Duodenal mucosa (tissue), 2 donors: ENCODE results near the gene CXorf58.

Experiments used
- H3K27ac ChIP-seq: one replicate; pipeline ENCODE4 v1.7.0; 2013; ENCODE audit warnings: low read depth, low read length
- H3K27me3 ChIP-seq, 2 donors: one replicate each; pipeline ENCODE4 v1.7.0; 2013; ENCODE audit warnings: low read length in 2 of 2, control low read depth in 1 of 2; ENCODE audit not compliant: insufficient read depth in 2 of 2, control insufficient read depth in 1 of 2
- H3K36me3 ChIP-seq, 2 donors: one replicate each; pipeline ENCODE4 v1.7.0; 2013; ENCODE audit warnings: low read length in 2 of 2, control low read depth in 1 of 2; ENCODE audit not compliant: insufficient read depth in 2 of 2, control insufficient read depth in 1 of 2
- H3K4me1 ChIP-seq, 2 donors: one replicate each; pipeline ENCODE4 v1.7.0; 2013; ENCODE audit warnings: low read length in 2 of 2, control low read depth in 1 of 2; ENCODE audit not compliant: insufficient read depth in 2 of 2, control insufficient read depth in 1 of 2
- H3K4me3 ChIP-seq, 2 donors: one replicate each; pipeline ENCODE4 v1.7.0; 2013; ENCODE audit warnings: low read length in 2 of 2, low read depth in 1 of 2
- H3K9ac ChIP-seq, 2 donors: one replicate each; pipeline ENCODE4 v1.7.0; 2013; ENCODE audit warnings: low read length in 2 of 2, low read depth in 1 of 2
- H3K9me3 ChIP-seq, 2 donors: one replicate each; pipeline ENCODE4 v1.7.0; 2013; ENCODE audit warnings: low read length in 2 of 2, control low read depth in 1 of 2; ENCODE audit not compliant: control insufficient read depth in 1 of 2

Gene CXorf58

DNA sequence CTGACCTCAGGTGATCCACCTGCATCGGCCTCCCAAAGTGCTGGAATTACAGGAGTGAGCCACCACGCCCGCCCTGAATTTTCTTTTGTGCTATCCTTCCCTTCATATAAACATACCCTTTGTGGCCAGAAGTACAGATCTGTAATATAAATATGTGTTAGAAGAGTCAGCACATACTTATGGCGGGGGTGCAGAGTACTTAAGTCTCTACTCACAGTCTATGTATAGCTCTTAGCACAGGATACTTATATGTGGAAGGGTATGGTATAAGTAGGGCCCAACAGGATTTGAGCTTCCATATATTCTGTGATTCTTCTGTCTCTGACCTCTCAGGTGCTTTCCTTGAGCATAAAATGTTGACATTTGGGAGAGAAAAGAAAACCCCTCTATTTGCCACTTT, 18.2 kb downstream of the CXorf58 start:
- no peaks in the 10 kb centered on the region for H3K9me3 ChIP-seq
- H3K27me3 ChIP-seq = no peaks in the 10 kb centered on the region
- H3K4me3 ChIP-seq = no peak overlapping the region
- no peak overlapping the region for H3K9ac ChIP-seq
- H3K4me1 ChIP-seq = peaks cover 0 to 2% of the 10 kb centered on the region in 2 donors
- no peak overlapping the region for H3K27ac ChIP-seq
- H3K36me3 ChIP-seq = no peaks in the 10 kb centered on the region

DNA sequence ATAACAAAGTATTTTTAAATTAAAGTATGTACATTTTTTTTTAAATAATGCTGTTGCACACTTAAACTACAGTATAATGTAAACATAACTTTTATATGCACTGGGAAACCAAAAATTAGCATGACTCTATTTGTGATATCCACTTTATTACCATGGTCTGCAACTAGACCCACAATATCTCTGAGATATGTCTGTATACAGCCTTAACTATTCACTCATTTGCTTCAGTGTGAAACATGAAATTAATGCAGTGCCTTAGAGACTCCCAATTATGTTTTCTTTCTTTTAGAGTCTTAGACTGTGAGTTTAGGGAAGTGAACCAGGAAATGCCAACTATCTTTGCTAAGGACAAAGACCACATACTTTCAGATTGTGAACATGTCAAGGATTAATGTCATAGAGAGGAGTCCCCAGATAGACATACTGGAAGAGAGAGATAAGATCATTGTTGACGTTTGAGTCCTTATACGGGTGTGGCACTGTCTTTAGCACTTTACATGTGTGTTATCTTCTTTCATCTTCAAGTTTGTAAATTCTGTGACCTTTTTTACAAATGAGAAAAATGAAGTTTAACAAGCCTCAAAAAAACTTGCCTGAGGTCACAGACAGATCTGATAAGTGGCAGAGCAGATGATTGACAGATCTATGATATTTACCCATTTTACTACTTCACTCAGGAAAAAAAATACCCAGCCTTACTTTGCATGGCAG, 23.2 kb downstream of the CXorf58 start:
- H3K4me1 ChIP-seq = peaks cover 0 to 6% of the 10 kb centered on the region in 2 donors
- H3K27ac ChIP-seq = no peak overlapping the region
- H3K9ac ChIP-seq = no peak overlapping the region
- H3K36me3 ChIP-seq = no peaks in the 10 kb centered on the region
- H3K4me3 ChIP-seq = no peak overlapping the region
- no peaks in the 10 kb centered on the region for H3K27me3 ChIP-seq
- H3K9me3 ChIP-seq = no peaks in the 10 kb centered on the region

DNA sequence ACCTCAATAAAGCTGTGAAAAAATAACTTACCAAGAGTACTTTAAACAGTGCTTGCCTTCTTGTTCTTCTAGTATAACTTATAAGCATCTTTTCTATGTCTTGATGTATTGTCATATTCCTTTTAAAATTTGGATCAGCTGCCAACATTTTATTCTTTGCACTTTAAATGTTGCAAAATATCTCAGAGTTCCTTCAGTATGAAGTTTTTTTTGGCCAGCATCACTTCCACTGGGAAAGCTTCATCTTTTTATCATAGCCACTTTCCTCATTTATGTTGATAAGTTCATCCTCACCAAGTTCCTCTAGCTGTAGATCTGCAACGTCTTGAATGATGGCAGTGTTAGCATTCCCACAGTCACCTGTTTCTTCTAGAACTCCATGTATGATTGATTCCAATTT, 24.2 kb downstream of the CXorf58 start:
- Histone ChIP-seq H3K9me3 (no peaks in the 10 kb centered on the region), H3K4me3 (no peak overlapping the region), H3K27me3 (no peaks in the 10 kb centered on the region), H3K36me3 (no peaks in the 10 kb centered on the region), H3K4me1 (peaks cover 0 to 6% of the 10 kb centered on the region in 2 donors), H3K27ac (no peak overlapping the region), H3K9ac (no peak overlapping the region)

DNA sequence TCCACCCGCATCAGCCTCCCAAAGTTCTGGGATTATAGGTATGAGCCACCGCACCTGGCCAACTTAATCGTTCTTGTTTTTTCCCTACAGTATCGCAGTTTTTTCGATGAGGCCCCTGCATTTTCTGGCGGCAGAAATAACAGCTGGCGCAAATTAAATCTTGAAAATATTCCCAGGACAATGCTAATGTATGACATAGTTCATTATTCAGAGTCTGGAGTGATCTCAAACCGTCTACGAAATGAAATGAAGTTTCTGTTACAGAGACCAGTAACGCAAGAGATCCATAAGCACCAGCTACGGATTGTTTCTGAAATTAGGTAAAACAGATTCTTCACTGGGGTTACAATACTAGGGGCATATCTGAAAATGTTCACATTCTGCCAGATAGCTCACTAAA, 27.3 kb downstream of the CXorf58 start:
- no peaks in the 10 kb centered on the region for H3K9me3 ChIP-seq
- no peak overlapping the region for H3K9ac ChIP-seq
- H3K27ac ChIP-seq = no peak overlapping the region
- no peak overlapping the region for H3K4me3 ChIP-seq
- peaks cover 0 to 6% of the 10 kb centered on the region in 2 donors for H3K4me1 ChIP-seq
- no peaks in the 10 kb centered on the region for H3K27me3 ChIP-seq
- no peaks in the 10 kb centered on the region for H3K36me3 ChIP-seq

DNA sequence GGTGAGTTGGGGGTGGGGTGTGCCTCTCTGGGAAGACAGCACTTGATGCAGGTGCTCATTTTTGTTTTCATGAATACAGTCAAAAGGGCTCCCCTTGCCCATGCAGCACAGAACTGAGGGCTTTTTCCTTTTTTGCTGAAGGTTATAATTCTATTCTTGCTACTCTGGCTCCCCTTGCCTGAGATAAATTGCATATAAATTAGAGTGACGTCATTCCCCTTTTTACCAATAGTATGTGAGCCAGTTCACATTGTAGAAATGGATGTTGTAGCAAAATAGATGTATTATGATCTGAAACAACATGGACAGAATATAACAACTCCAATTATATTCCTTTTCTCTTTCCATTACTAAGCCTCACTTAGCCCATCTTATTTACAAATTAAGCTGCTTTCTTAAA, 28.4 kb downstream of the CXorf58 start:
- Histone ChIP-seq H3K27me3 (no peaks in the 10 kb centered on the region), H3K27ac (no peak overlapping the region), H3K4me1 (peaks cover 0 to 3% of the 10 kb centered on the region in 2 donors), H3K36me3 (no peaks in the 10 kb centered on the region), H3K9ac (no peak overlapping the region), H3K9me3 (no peaks in the 10 kb centered on the region), H3K4me3 (no peak overlapping the region)

DNA sequence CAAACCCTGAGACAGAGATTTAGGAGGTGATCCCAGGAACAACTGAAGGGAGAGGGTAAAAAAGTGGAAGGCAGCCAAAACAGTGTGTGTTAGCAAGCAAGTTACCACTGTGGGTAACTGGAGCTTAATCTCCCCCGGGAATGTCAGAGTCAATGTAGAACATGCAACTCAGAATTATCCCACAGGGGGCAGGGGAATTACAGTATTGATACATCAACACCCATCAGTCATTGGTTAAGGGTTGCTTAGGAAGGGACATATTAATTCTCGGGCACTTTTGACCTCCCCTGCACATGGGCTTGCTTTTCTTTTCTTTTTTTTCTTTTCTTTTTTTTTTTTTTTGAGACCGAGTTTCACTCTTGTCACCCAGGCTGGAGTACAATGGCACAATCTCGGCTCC, 29.3 kb downstream of the CXorf58 start:
- no peaks in the 10 kb centered on the region for H3K9me3 ChIP-seq
- no peak overlapping the region for H3K9ac ChIP-seq
- no peak overlapping the region for H3K27ac ChIP-seq
- H3K27me3 ChIP-seq = no peaks in the 10 kb centered on the region
- H3K36me3 ChIP-seq = no peaks in the 10 kb centered on the region
- H3K4me3 ChIP-seq = no peak overlapping the region
- no peaks in the 10 kb centered on the region for H3K4me1 ChIP-seq

DNA sequence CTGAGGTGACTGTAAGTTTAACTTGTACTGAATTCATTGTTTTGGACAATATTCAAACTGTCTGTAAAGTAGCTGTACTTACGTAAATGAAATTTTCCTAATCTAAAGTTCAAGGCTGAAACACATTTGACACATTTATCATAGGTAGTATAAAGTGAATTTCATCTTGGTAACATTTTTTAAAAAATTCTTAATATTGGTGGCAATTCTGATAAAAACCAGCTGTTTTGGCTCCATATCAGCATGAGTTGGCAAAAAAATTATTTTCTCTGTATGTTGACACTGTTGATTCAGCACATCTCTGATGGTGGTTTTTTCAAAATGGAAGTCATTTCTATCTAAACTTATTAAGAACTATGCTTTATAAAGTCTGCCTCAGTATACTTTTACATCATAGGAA, 30.9 kb downstream of the CXorf58 start:
- no peaks in the 10 kb centered on the region for H3K9me3 ChIP-seq
- H3K27me3 ChIP-seq = no peaks in the 10 kb centered on the region
- no peak overlapping the region for H3K27ac ChIP-seq
- H3K4me3 ChIP-seq = no peak overlapping the region
- no peaks in the 10 kb centered on the region for H3K4me1 ChIP-seq
- H3K9ac ChIP-seq = no peak overlapping the region
- no peaks in the 10 kb centered on the region for H3K36me3 ChIP-seq

DNA sequence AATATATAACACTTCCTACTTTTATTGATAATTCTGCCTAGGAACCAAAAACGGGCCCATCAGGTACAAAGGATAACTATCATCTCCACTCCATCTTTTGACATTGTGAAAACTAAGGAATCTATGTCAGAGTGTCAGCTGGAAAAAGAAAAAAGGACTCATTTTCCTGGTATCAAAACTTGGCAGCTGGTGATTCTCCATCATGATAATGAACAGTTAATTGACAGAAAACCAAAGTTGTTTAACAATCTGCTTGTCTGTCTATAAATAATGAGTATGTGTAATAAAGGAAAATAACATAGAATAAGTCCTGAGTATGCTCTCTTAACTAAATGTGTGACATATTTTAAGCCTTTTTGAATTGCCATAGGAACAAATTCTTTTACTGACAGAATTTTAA, 31.4 kb downstream of the CXorf58 start:
- Histone ChIP-seq H3K9ac (no peak overlapping the region), H3K9me3 (no peaks in the 10 kb centered on the region), H3K36me3 (no peaks in the 10 kb centered on the region), H3K4me3 (no peak overlapping the region), H3K27ac (no peak overlapping the region), H3K27me3 (no peaks in the 10 kb centered on the region), H3K4me1 (no peaks in the 10 kb centered on the region)

DNA sequence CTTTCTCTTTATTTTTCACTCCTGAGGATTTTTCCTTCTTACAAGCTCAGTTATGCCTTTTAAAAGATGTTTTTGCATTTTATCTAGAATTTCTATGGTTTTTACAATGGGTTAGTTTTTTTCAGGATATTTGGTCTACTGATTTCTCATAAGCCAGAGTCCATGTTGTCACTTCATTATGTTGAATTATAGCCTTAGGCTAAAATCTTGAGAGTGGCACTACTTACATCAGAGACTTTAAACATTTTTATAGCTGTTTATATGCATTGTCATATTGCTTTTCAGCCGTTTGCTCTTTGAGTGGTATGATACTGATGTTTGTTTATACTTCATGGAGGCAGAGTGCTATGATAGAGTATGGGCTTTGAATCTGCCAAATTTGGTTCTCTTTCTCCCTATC, 36.4 kb downstream of the CXorf58 start:
- no peak overlapping the region for H3K9ac ChIP-seq
- H3K36me3 ChIP-seq = no peaks in the 10 kb centered on the region
- H3K4me1 ChIP-seq = no peaks in the 10 kb centered on the region
- no peaks in the 10 kb centered on the region for H3K27me3 ChIP-seq
- no peak overlapping the region for H3K27ac ChIP-seq
- no peaks in the 10 kb centered on the region for H3K9me3 ChIP-seq
- H3K4me3 ChIP-seq = no peak overlapping the region

DNA sequence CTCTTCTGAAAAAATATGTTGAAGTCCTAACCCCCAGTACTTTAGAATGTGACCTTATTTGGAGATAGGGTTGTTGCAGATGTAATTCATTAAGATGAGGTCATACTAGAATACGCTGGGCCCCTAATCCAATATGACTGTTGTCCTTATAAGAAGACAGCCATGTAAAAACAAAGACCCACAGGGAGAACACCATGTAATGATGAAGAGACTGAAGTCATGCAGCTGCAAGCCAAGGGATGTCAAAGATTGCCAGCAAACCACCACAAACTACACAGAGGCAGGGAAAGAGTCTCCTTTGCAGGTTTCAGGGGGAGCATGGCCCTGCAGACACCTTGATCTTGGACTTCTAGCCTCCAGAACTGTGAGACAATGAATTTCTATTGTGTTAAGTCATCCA, 37.4 kb downstream of the CXorf58 start:
- Histone ChIP-seq H3K9ac (no peak overlapping the region), H3K36me3 (no peaks in the 10 kb centered on the region), H3K9me3 (no peaks in the 10 kb centered on the region), H3K27ac (no peak overlapping the region), H3K4me3 (no peak overlapping the region), H3K4me1 (no peaks in the 10 kb centered on the region), H3K27me3 (no peaks in the 10 kb centered on the region)

DNA sequence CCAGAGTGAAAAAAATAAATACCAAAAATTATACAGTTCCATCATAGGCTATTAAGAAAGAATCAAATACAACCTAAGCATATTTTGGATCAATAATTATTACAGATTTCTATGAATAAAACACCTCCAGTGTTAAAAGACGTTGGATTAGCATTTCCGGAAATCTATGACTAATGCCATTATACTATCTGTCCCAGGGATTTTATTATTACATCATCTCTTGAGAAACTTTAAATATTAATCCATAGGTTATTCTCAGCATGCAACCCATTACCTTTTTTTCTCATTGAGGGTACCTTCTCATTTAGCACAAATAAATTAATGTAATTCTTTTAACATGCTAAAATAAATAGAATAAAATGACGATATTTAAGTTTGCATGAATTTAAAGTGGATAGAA, 44.6 kb downstream of the CXorf58 start:
- no peaks in the 10 kb centered on the region for H3K4me1 ChIP-seq
- H3K9me3 ChIP-seq = no peaks in the 10 kb centered on the region
- H3K36me3 ChIP-seq = no peaks in the 10 kb centered on the region
- H3K9ac ChIP-seq = no peak overlapping the region
- no peak overlapping the region for H3K4me3 ChIP-seq
- H3K27ac ChIP-seq = no peak overlapping the region
- H3K27me3 ChIP-seq = no peaks in the 10 kb centered on the region
